ENCODE data around the gene UNC45A. TPM values are rescaled to one million over a fixed set of nuclear protein-coding genes. Genes with fewer than 3 reads are reported as not detected.
A peak's percentile ranks its signal among the peaks of the same experiment; 100 is the strongest.

Gene UNC45A
- total and polyA plus RNA-seq, 2 of the 13 experiments (the other 11 are each of a cell fraction or from before 2014, with no cell fraction given), result 33.8 to 39.7 TPM

DNA sequence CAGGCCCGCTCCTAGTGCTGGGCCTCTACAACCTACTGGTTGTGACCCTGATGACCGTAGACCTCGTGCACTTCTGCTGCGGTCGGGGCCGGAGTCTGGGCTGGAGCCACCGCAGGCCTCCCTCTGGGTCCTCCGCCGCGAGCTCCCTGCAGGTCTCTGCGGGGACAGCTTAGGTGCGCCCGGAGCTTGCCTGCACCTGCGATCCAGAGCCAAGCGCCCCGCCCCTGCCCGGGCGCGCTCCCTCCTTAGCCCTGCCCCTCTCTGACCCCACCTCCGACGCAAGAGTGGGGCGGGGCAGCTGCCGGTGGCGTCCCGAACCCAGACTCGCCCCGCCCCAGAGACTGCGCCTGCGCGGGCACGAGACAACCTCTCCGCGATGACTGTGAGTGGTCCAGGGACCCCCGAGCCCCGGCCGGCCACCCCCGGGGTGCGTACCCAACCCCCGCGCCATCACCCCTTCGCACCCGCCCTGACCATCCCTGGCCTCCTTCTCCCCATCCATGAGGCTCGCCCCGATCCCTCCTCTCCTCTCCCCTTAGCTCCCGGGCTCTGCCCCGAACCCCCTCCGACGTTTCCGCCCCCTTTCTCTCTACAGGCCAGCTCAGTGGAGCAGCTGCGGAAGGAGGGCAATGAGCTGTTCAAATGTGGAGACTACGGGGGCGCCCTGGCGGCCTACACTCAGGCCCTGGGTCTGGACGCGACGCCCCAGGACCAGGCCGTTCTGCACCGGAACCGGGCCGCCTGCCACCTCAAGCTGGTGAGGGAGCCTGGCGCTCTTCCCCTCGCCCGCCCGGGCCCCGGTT, at the start of gene UNC45A (continued):
- no peak for TF ChIP-seq THYN1 (CRISPR knock-in tag; IDR thresholded peaks at IDR 0.05; ENCODE audit: borderline replicate concordance, low read depth)
- peak; percentile 73 for TF ChIP-seq GABPB1 (CRISPR knock-in tag; IDR thresholded peaks at IDR 0.05)
- TF ChIP-seq ZNF761 (CRISPR knock-in tag; conservative IDR thresholded peaks at IDR 0.05), result 0 out of 2 replicates have a peak, but pooled peaks have one; percentile 63
- no peak for TF ChIP-seq NR2F1 (CRISPR knock-in tag; IDR thresholded peaks at IDR 0.05)
- no peak for TF ChIP-seq PRDM10 (CRISPR knock-in tag; IDR thresholded peaks at IDR 0.05; ENCODE audit: low read depth)
- 0 out of 2 replicates have a peak, but pooled peaks have one; percentile 42 for TF ChIP-seq ZNF329 (CRISPR knock-in tag; IDR thresholded peaks at IDR 0.05; ENCODE audit: low read depth)
- no peak for TF ChIP-seq ZNF619 (CRISPR knock-in tag; IDR thresholded peaks at IDR 0.05)
- TF ChIP-seq HDAC6 (IDR thresholded peaks at IDR 0.05; ENCODE audit: low read depth, low read length), result no peak
- no peak for TF ChIP-seq RFX3 (CRISPR knock-in tag; IDR thresholded peaks at IDR 0.05)
- TF ChIP-seq, protein P1, sequence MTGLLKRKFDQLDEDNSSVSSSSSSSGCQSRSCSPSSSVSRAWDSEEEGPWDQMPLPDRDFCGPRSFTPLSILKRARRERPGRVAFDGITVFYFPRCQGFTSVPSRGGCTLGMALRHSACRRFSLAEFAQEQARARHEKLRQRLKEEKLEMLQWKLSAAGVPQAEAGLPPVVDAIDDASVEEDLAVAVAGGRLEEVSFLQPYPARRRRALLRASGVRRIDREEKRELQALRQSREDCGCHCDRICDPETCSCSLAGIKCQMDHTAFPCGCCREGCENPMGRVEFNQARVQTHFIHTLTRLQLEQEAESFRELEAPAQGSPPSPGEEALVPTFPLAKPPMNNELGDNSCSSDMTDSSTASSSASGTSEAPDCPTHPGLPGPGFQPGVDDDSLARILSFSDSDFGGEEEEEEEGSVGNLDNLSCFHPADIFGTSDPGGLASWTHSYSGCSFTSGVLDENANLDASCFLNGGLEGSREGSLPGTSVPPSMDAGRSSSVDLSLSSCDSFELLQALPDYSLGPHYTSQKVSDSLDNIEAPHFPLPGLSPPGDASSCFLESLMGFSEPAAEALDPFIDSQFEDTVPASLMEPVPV (CRISPR knock-in tag; IDR thresholded peaks at IDR 0.05), result no peak
- TF ChIP-seq ZNF678 (CRISPR knock-in tag; IDR thresholded peaks at IDR 0.05), result no peak
- TF ChIP-seq SMAD1 (CRISPR knock-in tag; IDR thresholded peaks at IDR 0.05; ENCODE audit: borderline replicate concordance, low read depth), result no peak
- TF ChIP-seq EEA1 (CRISPR knock-in tag; IDR thresholded peaks at IDR 0.05; ENCODE audit: borderline replicate concordance), result no peak
- TF ChIP-seq MEIS2 (CRISPR knock-in tag; IDR thresholded peaks at IDR 0.05), result no peak; the same call in 1 of the 2 replicates
- TF ChIP-seq, protein P2, sequence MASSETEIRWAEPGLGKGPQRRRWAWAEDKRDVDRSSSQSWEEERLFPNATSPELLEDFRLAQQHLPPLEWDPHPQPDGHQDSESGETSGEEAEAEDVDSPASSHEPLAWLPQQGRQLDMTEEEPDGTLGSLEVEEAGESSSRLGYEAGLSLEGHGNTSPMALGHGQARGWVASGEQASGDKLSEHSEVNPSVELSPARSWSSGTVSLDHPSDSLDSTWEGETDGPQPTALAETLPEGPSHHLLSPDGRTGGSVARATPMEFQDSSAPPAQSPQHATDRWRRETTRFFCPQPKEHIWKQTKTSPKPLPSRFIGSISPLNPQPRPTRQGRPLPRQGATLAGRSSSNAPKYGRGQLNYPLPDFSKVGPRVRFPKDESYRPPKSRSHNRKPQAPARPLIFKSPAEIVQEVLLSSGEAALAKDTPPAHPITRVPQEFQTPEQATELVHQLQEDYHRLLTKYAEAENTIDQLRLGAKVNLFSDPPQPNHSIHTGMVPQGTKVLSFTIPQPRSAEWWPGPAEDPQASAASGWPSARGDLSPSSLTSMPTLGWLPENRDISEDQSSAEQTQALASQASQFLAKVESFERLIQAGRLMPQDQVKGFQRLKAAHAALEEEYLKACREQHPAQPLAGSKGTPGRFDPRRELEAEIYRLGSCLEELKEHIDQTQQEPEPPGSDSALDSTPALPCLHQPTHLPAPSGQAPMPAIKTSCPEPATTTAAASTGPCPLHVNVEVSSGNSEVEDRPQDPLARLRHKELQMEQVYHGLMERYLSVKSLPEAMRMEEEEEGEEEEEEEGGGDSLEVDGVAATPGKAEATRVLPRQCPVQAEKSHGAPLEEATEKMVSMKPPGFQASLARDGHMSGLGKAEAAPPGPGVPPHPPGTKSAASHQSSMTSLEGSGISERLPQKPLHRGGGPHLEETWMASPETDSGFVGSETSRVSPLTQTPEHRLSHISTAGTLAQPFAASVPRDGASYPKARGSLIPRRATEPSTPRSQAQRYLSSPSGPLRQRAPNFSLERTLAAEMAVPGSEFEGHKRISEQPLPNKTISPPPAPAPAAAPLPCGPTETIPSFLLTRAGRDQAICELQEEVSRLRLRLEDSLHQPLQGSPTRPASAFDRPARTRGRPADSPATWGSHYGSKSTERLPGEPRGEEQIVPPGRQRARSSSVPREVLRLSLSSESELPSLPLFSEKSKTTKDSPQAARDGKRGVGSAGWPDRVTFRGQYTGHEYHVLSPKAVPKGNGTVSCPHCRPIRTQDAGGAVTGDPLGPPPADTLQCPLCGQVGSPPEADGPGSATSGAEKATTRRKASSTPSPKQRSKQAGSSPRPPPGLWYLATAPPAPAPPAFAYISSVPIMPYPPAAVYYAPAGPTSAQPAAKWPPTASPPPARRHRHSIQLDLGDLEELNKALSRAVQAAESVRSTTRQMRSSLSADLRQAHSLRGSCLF (CRISPR knock-in tag; IDR thresholded peaks at IDR 0.05; ENCODE audit: borderline replicate concordance), result no peak
- TF ChIP-seq ZNF326 (CRISPR knock-in tag; IDR thresholded peaks at IDR 0.05; ENCODE audit: borderline replicate concordance), result no peak

Measured in HepG2 (cell line).